ENCODE data around the gene MAGEF1. TPM values are rescaled to one million over a fixed set of nuclear protein-coding genes. Genes with fewer than 3 reads are reported as not detected.

Gene MAGEF1, protein sequence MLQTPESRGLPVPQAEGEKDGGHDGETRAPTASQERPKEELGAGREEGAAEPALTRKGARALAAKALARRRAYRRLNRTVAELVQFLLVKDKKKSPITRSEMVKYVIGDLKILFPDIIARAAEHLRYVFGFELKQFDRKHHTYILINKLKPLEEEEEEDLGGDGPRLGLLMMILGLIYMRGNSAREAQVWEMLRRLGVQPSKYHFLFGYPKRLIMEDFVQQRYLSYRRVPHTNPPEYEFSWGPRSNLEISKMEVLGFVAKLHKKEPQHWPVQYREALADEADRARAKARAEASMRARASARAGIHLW
- 10 to 100 TPM in 3 of 4 donors, 1 to 10 TPM in 1; 5.4 to 12.4 (median 11.7) TPM for total RNA-seq

DNA sequence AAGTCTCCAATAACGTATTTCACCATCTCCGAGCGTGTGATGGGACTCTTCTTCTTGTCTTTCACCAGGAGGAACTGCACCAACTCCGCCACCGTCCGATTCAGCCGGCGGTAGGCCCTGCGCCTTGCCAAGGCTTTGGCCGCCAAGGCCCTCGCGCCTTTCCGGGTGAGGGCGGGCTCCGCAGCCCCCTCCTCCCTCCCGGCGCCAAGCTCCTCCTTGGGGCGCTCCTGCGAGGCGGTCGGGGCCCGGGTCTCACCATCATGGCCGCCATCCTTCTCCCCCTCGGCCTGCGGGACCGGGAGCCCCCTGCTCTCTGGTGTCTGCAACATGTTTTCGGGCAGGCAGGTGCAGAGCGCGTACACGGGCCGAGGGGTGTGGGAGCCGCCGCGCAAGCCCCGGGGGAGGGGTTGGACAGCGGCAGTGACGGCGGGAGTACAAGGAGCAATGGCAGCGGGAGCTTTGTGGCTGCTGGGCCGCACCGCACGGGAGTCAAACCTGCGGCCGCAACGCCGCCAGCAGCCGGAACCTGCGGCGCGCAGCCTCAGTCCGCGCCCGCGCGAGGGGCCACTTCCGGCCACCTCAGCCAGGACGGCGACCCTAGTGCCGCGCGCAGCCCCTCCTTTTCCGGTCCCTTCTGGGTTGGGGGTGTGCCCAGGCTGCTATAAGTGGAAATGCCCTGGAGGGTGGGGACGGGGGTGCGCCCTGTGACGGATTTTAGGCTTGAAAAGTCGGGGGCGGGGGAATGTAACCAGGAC lies at the start of gene MAGEF1:
TSS of gene MAGEF1 (minus strand) at position 572 of the 755 bp plus-strand sequence. CDS start at position 329, 243 bp downstream.
- H3K27me3 ChIP-seq: no peaks in the 10 kb centered on the region
- TF ChIP-seq POLR2A (IDR thresholded peaks at IDR 0.05) (peak; percentile 52 to 55), CTCF (IDR thresholded peaks at IDR 0.05) (no peak)

GRCh38 chr3:184761075-184761841 lies 49.4 kb upstream of the MAGEF1 start:
- no peaks in the 10 kb centered on the region for H3K9me3 ChIP-seq
- no peaks in the 10 kb centered on the region for H3K36me3 ChIP-seq
- TF ChIP-seq POLR2A (IDR thresholded peaks at IDR 0.05) (no peak), CTCF (IDR thresholded peaks at IDR 0.05) (no peak)
- peaks cover 0 to 14% (median 2%) of the 10 kb centered on the region in 4 donors for H3K4me1 ChIP-seq
- no peak for DNase-seq
- no peak overlapping the region for H3K4me3 ChIP-seq
- H3K27me3 ChIP-seq: no peaks in the 10 kb centered on the region
- H3K27ac ChIP-seq: no peak overlapping the region

More for the DNA sequence above, at the start of gene MAGEF1:
- DNase-seq: peak; percentile 79 to 86 (median 80)
- H3K36me3 ChIP-seq: no peaks in the 10 kb centered on the region
- peak within 1 kb of the TSS; percentile 90 to 93 (median 91) for H3K27ac ChIP-seq
- peaks cover 0 to 13% (median 4%) of the 10 kb centered on the region in 4 donors for H3K4me1 ChIP-seq
- H3K9me3 ChIP-seq: no peaks in the 10 kb centered on the region
- H3K4me3 ChIP-seq: peak within 1 kb of the TSS; percentile 82 to 92 (median 86)

- Histone ChIP-seq H3K4me1 (peaks cover 0 to 19% (median 5%) of the 10 kb centered on the region in 4 donors), H3K27ac (no peak overlapping the region), H3K9me3 (no peaks in the 10 kb centered on the region), H3K36me3 (no peaks in the 10 kb centered on the region), H3K27me3 (no peaks in the 10 kb centered on the region), H3K4me3 (no peak overlapping the region)
- DNase-seq: no peak
- TF ChIP-seq CTCF (IDR thresholded peaks at IDR 0.05) (no peak), POLR2A (IDR thresholded peaks at IDR 0.05) (no peak)
Measured at GRCh38 chr3:184760337-184761074, 48.6 kb upstream of the MAGEF1 start.

DNA sequence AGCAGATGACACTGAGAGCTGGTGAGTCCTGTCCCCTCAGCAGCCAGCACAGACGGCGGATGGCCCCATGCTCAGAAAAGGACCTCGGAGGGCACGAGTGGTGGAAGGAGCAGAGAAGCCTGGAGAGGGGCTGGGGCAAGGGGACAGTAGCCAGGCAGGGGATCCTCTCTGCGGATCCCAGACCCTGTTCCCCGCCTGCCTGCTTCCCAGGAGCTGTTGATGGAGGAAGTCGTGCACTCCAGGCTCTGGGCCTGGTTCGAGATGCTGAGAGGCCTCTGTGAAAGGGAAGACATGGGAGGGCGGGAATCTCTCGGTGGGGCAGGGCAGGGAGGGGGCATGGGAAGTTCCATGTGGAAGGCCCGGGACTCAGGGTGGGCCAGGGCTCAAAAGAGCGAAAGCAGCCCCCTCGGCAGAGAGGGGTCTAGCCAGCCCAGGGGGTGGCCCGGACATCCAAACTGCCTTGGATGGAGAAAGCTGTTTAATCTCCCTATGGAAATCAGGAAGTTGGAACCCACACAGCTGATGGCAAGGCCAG lies 47.9 kb upstream of the MAGEF1 start:
- Histone ChIP-seq H3K4me3 (no peak overlapping the region), H3K9me3 (no peaks in the 10 kb centered on the region), H3K4me1 (peaks cover 0 to 19% (median 5%) of the 10 kb centered on the region in 4 donors), H3K27ac (no peak overlapping the region), H3K27me3 (no peaks in the 10 kb centered on the region), H3K36me3 (no peaks in the 10 kb centered on the region)
- no peak for TF ChIP-seq POLR2A (IDR thresholded peaks at IDR 0.05)
- no peak for TF ChIP-seq CTCF (IDR thresholded peaks at IDR 0.05)
- DNase-seq: no peak

Measured in Peyer's patch (tissue), 4 donors.